H1 (cell line): ENCODE data around the gene CAMKMT. TPM values are rescaled to one million over a fixed set of nuclear protein-coding genes. Genes with fewer than 3 reads are reported as not detected.

Source experiments
- BACH1 ChIP-seq: IDR thresholded peaks from 2 replicates; pipeline ENCODE4 v1.6.1; 2012; ENCODE audit warnings: low read length, improper control_type of control experiment
- CEBPB ChIP-seq: IDR thresholded peaks from 2 replicates; pipeline ENCODE4 v1.6.1; 2012; ENCODE audit warnings: low read depth, low read length
- CHD1 ChIP-seq: IDR thresholded peaks from 2 replicates; pipeline ENCODE4 v1.6.1; 2012; ENCODE audit warnings: low read depth, low read length, improper control_type of control experiment
- CTCF ChIP-seq, 3 experiments: IDR thresholded peaks; 1 replicate in 2 of 3; 2 replicates in 1 of 3; pipeline versions ENCODE4 v1.5.1 to v1.6.1; 2011; ENCODE audit warnings: low read length in 3 of 3, mild to moderate bottlenecking in 3 of 3, inconsistent platforms in 2 of 3, low read depth in 1 of 3, moderate library complexity in 1 of 3; ENCODE audit not compliant: insufficient read depth in 1 of 3; ENCODE audit errors: control extremely low read depth in 1 of 3
- KDM1A ChIP-seq: fragments of 200-600, 300-600 bp; sonication (generic); IDR thresholded peaks from 2 replicates; pipeline ENCODE4 v1.7.1; 2016; ENCODE audit warnings: mild to moderate bottlenecking, low read length, borderline replicate concordance
- MAFK ChIP-seq: IDR thresholded peaks from 2 replicates; pipeline ENCODE4 v1.6.1; 2012; ENCODE audit warnings: low read depth, mild to moderate bottlenecking, improper control_type of control experiment, low read length
- RAD21 ChIP-seq, 2 experiments: IDR thresholded peaks in 1 of 2; conservative IDR thresholded peaks in 1 of 2; 2 replicates each; pipeline ENCODE4 v1.6.1; 2011; ENCODE audit warnings: low read depth in 2 of 2, low read length in 2 of 2, improper control_type of control experiment in 1 of 2, inconsistent platforms in 1 of 2, mild to moderate bottlenecking in 1 of 2, moderate library complexity in 1 of 2
- TEAD4 ChIP-seq: IDR thresholded peaks from 2 replicates; pipeline ENCODE4 v1.6.1; 2012; ENCODE audit warnings: low read depth, low read length, inconsistent platforms, mixed read lengths
- polyA plus RNA-seq, 7 experiments: library from polyadenylated mRNA; depleted of rRNA in 3 of 7; stranded (reverse) in 5 of 7; unstranded in 2 of 7; fragments of >200 nt in 5 of 7; fragments of 200-250 nt in 2 of 7; gene quantifications; 1 replicate in 5 of 7; 2 replicates in 1 of 7; 4 replicates in 1 of 7; pipeline versions ENCODE4 v1.2.1 to v1.2.3, GENCODE V29; 2011 to 2013; ENCODE audit warnings: missing spikeins in 2 of 7, mixed read lengths in 2 of 7
- total RNA-seq: library from RNA; stranded (reverse); fragmentation: NEBNext Ultra II Directional; extraction: Animal tissue kit (Norgen Biotek cat#: 25700); gene quantifications from 2 replicates; pipeline ENCODE4 v1.2.1, GENCODE V29; 2021

The CAMKMT gene
- total and polyA plus RNA-seq, 2 of the 8 experiments (the other 6 are each of a cell fraction or from before 2014, with no cell fraction given): 14.7 to 22.4 TPM

- TF ChIP-seq RAD21 (IDR thresholded peaks at IDR 0.05 in 1 of 2, conservative IDR thresholded peaks at IDR 0.05 in 1 of 2; ENCODE audit: low read depth in 2 of 2, low read length in 2 of 2) (peak; percentile 94 to 96), CEBPB (no peak), TEAD4 (peak; percentile 91), MAFK (peak; percentile 57; the same call in 1 of the 2 replicates), KDM1A (no peak), CTCF (IDR thresholded peaks at IDR 0.05; ENCODE audit: control extremely low read depth in 1 of 3, insufficient read depth in 1 of 3, low read depth in 1 of 3, low read length in 3 of 3) (peak; percentile 31 to 82 (median 75)), CHD1 (no peak), BACH1 (0 out of 2 replicates have a peak, but pooled peaks have one; percentile 41)
These were observed 353.9 kb downstream of the CAMKMT start (continued) for GRCh38 chr2:44715671-44716081.
